Stimulated activated CD8-positive, alpha-beta memory T cell treated with anti-CD3 and anti-CD28 coated beads, Interleukin-2, amount 100 ng/mL, for 48 hours (primary cell): ENCODE results near the gene PKMYT1.

ENCODE experiments used
- DNase-seq, 2 donors: peaks; one replicate each; pipeline ENCODE4 v3.0.0-alpha.2; 2020; ENCODE audit warnings: low read depth in 2 of 2

The PKMYT1 gene

DNA sequence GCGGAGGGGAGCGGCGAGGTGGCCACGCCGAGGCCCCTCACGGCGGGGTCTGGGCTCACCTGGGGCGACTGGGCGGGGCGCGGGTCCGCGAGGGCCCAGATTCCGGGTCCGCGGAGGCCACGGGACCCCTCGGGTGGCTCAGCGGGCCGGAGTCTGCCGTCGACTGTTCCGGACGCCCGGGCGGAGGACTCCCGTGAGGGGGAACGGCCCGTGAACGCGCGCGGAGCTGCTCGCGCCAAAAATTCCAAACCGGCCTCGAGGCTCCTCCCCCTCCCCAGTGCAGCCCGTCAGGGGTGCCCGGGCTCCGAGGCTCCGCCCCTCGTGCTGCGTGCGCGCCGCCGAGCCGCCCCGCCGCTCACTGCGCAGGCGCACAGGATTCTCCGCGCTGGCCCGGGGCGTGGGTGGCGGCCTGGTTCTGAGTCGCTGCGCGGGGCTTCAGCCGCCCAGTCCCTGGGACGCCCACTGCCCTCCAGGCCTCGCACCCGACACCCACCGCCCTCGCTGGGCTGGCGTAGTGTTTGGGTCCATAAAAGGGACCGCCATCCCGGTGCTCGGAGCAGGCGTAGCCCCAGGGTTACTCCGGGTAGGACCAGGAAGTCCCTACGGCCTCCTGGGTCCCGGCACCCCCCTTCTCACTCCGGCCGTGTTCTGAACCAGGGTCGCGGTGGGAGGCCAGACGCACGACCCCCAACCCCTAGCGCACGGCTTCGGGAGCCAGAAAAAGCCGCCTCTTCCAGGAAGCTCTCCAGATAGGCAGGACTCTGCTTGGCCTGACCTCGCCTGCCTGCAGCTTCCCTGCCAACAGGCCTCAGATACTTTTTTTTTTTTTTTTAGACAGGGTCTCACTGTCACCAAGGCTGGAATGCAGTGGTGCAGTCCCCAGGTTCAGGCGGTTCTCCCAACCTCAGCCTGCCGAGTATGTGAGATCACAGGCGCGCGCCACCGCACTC, at the start of gene PKMYT1:
PKMYT1 (minus strand) TSS at position 220 of the 950 bp plus-strand sequence. CDS start 789 bp downstream, outside the sequence.
- peak; percentile 93 to 97 for DNase-seq

DNA sequence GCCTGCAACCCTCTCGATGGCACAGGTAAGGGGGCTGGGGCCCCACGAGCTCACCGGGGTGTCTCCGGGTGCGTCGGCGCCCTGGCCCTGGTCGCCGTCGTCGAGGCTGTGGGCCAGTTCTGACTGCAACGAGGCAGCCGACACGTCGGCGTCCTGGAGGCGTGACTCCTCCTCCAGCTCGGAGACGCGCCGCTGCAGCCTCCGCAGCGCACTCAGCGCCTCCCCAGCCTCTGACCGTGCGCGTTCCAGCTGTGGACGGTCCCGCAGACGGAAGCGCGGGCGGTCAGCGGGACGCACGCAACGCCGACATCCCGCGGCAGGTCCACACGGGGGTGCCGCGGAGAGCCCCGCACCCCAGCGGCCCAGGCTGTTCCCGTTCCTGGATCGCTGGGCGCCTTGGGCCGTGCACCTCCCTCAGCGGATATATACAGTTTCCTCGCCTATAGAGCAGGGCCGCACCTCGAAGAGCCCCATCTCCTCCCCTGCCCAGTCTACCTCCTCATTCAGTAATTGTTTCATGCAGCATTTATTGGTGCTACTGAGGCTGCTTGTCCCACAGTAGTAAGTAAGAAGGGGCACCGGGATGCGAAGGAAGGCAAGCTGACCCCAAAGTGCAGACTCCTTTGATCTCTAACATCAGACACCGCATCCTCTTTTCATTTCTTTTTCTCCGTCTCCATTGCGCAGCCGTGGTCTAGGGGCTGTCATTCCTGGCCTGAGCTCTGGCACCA, 49.4 kb upstream of the PKMYT1 start:
- DNase-seq: no peak

DNA sequence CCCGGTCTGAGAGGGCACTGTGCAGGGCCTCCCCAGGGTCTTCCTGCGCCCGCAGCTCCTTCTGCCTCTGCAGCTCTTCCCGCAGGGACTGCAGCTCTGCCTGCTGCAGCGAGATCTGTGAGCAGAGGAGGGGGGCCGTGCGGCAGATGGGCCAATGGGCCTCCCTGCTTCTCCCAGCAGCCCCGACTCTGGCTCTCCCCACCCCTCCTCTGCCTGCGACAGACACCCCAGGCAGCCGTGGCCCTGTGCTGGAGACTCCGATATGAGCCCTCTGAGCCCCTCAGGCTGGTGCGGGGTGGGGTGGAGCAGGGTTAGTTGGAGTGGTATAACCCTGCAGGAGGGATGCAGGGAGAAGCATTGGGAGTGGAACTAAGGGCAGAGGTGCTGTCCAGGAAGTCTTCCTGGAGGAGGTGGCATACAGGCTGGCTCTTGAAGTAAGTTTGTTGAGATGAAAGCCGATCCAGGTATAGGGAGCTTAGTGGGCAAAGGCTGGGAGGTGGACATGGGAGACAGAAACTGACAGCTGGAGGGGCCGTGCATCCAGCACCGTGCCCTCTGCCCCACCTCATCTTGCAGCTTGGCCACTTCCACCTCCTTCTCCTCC, 48.6 kb upstream of the PKMYT1 start:
- no peak for DNase-seq

DNA sequence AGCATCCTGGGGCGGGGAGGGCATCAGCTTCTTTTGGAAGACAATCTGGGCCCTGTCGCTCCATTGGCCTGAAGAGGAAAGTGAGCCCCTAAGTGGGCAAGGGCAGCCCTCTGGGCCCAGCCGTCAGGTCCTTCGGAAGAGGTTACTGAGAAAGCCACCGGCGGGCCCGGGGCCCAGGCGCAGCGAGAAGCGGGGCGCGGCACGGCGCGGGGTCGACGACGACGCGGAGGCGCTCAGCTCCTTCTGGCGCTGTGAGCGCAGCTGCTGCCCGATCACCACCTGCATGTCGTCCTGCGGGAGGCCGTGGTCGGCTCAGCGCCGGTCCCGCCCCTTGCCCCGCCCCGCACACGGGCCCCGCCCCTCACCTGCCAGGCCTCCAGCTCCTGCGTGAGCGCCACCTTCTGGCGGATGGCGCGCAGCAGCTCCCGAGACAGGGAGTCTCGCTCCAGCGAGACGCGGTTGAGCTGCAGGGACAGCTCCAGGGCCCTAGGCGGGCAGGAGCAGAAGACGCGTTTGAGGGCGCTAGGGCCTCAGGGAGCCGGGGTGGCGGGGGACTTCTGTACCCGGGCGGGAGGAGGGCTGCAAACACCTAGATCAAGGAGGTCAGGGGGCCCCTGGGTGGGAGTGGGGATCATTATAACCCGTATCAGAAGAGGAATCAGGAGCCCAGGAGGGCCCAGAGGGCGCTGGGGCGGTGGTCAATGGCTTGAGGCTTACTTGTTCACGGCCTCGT, 47.9 kb upstream of the PKMYT1 start:
- peak; percentile 88 to 90 for DNase-seq

DNA sequence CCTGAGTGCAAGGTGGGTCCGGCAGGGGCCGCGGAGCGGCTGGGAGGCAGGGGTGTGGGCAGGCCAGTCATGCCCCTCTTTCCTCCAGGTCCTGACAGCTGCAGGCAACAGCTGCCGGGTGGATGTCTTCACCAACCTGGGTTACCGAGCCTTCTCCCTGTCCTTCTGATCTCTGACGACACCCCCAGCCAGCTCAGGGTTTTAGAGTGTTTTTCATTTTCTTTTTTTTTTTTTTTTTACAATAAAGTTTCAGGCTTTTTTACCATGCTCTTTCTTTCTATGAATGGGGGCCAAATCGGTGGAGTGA, 47.2 kb upstream of the PKMYT1 start:
- DNase-seq: no peak

DNA sequence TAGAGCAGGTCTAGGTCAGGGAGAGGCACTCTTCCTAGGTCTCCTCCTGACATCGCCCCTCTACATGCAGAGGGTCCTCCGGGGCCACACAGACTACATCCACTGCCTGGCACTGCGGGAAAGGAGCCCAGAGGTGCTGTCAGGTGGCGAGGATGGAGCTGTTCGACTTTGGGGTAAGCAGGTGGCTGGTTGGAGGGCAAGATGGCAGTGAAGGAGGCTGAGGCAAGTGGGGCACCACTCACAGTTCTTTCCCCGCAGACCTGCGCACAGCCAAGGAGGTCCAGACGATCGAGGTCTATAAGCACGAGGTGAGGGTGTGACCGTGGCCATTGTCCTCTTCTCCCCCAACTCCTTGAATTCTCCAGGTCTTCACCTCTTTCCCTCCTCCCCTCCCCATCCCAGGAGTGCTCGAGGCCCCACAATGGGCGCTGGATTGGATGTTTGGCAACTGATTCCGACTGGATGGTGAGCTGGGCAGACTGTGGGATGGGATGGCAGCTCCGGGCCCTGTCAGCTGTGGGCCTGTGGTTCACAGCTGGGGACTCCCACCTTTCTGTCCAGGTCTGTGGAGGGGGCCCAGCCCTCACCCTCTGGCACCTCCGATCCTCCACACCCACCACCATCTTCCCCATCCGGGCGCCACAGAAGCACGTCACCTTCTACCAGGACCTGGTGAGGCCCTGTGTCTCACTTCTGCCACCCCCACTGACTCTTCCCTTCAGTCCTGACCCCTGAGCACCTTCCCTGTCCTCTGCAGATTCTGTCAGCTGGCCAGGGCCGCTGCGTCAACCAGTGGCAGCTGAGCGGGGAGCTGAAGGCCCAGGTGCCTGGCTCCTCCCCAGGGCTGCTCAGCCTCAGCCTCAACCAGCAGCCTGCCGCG, 46.6 kb upstream of the PKMYT1 start:
- no peak for DNase-seq

DNA sequence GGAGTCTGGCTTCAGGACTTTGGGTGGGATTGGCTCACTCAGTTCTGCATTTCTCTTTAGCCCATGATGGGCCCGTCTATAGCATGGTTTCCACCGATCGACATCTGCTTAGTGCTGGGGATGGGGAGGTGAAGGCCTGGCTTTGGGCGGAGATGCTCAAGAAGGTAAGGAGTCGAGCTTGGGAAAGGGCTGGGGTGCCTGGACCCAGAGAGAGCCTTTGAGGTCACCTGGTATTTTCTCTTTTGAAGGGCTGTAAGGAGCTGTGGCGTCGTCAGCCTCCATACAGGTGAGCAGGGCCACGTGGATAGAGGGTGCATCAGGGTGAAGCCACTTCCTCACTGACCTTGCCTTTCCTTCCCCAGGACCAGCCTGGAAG, 45.7 kb upstream of the PKMYT1 start:
- DNase-seq: no peak

DNA sequence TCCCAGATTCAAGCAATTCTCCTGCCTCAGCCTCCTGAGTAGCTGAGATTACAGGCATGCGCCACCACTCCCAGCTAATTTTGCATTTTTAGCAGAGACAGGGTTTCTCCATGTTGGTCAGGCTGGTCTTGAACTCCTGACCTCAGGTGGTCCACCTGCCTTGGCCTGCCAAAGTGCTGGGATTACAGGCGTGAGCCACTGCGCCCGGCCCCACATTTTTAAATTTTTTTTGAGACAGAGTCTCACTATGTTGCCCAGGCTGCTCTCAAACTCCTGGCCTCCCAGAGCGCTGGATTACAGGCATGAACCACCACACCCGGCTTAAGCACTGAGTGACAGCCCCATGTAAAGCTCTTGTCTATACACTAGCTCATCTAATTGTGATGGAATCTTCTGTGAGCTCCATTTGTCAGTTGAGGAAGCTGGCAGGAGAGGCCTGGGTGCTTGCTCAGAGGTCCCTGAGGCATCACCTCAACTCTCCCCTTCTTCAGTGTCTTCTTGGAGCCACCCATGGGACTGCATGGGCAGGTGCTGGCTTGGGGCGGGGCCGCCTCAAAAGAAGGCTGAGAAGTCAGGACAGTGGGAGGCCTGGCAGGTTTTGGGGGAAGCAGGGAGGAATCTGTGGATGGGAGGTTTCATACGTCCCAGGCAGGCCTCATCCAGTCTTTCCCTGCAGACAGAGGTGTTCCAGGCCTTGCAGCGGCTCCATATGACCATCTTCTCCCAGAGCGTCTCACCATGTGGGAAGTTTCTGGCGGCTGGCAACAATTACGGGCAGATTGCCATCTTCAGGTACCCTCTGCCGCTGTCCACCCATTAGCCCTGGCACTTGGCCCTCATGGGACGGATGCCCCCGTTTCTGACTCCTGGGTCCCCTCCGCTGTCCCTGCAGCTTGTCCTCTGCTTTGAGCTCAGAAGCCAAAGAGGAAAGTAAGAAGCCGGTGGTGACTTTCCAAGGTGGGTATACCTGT, 45.1 kb upstream of the PKMYT1 start:
- no peak for DNase-seq

DNA sequence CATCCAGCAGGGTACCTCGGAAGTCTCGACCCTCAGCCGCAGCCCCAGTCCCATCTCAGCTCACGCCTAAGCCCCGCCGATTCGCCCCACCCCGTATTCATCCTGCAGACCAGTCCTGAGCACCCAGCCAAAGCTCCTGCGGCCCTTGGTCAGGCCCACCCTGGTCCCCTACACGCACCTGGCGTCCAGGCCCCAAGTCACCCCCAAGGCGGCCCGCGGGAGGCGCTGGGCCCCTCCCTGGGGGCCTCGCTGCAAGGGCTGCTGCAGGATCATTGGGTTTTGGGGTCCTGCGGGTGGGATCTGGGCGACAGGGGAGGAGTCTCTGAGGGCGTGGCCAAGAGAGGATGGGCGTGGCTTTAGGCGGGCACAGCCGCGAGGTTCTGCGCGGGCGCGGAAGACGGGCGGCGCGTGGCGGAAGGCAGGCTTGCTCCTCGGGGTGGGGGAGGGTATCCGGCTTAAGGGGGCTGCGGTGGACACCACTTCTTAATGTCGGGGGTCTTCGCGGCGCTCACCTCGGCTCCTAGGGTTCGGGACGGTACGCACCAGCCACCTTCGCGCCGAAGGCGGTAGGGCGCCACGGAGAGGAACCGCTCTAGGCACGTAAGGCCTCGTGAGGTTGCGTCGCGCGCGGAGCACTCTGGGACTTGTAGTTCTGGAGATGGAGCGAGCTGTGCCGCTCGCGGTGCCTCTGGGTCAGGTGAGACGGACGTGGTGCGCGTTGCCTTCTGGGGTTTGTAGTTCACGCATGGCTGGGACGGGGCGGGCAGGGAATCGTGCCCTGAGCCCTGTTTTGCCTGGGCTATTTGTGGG, 43.6 kb upstream of the PKMYT1 start, which contains the start of the genes HCFC1R1 and THOC6:
HCFC1R1 (minus strand) TSS at position 274 of the 810 bp plus-strand sequence; CDS start at position 273, 1 bp downstream.
THOC6 (plus strand) TSS at position 367 of the 810 bp plus-strand sequence; CDS start at position 659, 292 bp downstream.
- peak; percentile 91 to 96 for DNase-seq

DNA sequence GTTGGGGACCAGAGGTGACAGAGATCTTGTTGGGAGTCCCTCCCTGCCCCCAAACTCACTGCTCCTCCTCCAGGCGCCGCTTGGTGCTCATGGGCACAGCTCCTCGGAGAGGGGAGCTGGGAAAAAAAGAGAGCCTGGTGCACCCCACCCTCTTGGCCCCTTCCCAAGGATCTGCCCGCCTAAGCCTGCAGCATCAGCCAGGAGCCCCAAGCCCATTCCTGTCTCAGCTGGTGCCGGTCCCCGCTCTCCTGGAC, 43.1 kb upstream of the PKMYT1 start:
- no peak for DNase-seq

DNA sequence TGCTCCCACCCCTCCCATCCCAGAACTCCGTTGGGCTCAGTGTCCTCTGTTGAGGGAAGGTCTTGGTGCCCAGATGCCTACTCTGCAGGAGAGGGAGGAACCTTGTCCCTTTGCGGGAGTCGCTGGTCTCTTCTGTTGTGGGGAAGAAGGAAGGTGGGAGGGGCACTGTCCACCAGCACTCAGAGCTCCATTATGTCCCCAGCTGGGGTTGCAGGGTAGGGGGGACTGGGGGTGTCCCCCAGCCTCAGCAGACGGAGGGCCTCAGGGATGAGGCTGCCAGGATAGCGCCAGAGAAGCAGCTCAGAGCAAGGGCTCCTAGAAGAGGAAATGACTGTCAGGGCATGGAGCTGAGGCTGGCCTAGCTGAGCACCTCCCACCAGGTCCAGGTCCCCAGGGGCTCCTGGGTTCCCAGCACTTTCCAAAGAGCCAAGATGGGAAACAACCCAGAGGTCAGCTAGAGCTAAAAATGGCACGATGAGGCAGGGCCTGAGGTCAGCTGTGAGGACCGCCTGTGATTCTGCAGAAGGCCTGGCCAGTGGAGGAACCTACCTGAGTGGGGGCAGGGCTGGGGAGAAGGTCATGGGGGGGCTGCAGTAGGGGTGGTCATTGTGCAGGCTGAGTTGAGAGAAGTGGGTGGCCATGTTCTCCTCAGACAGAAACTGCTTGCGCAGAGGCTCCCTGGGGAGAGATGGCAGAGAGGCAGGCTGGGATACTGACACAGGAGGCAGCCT, 42.6 kb upstream of the PKMYT1 start:
- no peak for DNase-seq

DNA sequence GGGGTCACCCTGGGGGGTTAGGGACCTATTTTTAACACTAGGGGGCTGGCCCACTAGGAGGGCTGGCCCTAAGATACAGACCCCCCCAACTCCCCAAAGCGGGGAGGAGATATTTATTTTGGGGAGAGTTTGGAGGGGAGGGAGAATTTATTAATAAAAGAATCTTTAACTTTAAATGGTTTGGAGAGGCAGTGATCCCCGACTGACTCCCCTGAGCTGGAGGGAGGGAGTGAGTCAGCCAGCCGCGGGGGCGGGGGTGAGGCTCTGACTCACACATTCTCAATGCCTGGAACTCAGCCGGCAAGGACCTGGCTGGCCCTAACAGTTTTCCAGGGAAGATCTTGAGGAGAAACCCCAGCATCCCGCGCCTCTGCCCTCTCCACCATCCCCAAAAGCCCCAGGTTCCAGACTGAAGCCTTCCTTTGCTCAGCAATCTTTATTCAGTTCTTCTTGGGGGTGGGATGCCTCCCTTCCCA, 42.0 kb upstream of the PKMYT1 start:
- DNase-seq: peak; percentile 84 to 87

DNA sequence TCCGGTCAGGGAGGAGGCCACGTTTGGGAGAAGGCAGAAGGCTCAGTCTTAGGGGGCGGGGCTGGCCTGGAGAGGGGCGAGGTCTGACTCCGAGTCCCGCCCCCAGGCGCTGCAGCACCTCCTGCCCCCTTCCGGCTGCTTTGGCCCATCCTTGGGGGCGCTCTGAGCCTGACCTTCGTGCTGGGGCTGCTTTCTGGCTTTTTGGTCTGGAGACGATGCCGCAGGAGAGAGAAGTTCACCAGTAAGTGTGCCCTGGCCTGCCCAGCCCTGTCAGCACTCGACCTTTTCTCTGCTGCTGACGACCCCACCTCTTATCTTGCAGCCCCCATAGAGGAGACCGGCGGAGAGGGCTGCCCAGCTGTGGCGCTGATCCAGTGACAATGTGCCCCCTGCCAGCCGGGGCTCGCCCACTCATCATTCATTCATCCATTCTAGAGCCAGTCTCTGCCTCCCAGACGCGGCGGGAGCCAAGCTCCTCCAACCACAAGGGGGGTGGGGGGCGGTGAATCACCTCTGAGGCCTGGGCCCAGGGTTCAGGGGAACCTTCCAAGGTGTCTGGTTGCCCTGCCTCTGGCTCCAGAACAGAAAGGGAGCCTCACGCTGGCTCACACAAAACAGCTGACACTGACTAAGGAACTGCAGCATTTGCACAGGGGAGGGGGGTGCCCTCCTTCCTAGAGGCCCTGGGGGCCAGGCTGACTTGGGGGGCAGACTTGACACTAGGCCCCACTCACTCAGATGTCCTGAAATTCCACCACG, 41.4 kb upstream of the PKMYT1 start:
- peak; percentile 80 to 84 for DNase-seq

DNA sequence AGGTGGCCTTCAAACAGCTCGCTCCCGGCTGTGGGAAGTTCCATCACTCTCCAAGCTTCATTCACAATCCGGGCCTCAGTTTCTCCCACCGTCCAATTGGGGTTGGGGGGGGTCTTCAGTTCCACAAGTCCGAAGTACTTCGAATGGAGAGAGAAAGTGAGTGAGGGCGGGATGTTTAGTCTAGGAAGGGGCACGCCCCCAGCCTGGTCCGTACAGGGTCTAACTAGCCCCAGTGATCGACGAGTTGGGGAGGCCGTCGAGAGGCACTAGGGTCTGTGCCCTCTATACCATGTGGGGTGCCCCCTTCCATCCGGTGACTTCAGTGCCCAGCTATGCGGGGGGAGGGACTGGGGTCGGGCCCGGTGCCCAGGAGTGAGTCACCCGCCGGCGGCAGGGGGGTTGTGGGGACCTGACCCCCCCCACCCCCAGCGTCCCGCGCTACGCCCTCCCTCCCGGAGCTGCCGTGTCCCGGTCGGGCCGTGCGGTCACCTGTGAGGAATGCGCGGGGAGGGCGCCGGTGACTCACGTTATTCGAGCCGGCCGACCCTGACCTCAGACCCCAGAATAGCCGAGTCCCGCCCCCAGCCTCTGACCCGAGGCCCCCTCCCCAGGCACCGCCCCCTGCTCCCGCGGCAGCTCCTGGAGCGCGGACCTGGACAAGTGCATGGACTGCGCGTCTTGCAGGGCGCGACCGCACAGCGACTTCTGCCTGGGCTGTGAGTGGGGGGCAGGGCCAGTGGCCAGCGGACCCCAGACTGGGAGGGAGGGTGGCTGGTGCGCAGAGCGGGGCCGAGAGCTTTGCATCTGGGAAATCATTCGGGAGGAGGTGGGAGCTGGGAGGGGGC, 40.6 kb upstream of the PKMYT1 start:
- peak in 1 of 2 donors; percentile 32 for DNase-seq

DNA sequence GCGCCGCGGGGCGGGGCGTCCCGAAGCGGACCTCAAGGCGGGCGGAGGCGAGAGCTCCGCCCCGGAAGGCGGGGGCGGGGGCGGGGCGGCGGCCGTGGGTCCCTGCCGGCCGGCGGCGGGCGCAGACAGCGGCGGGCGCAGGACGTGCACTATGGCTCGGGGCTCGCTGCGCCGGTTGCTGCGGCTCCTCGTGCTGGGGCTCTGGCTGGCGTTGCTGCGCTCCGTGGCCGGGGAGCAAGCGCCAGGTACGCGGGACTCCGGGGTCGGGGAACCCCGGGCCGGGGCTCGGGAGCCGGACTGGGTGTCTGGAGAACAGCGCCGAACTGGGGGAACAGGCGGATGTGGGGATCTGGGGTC, 40.0 kb upstream of the PKMYT1 start, which contains the start of gene TNFRSF12A:
TNFRSF12A (plus strand) TSS at position 122 of the 357 bp plus-strand sequence; CDS start at position 152, 30 bp downstream.
- DNase-seq: peak; percentile 63 to 66

DNA sequence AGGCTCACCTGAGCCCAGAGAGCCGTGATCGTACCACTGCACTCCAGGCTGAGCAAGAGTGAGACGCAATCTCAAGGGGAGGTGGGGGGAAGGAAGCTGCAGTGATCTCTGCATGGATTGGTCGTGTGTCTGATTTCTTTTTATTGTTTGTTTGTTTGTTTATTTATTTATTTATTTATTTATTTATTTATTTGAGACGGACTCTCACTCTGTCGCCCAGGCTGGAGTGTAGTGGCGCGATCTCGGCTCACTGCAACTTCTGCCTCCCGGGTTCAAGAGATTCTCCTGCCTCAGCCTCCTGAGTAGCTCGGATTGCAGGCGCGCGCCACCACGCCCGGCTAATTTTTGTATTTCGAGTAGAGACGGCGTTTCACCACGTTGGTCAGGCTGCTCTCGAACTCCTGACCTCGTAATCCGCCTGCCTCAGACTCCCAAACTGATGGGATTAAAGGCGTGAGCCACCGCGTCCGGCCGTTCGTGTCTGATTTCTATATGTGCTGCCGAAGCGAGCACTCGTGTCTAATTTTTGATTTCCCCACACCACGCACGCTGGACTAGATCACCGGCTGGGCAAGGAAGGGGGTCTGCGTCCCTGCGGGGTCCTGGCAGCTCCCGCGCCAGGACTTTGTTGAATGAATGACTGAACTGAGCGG, 39.5 kb upstream of the PKMYT1 start:
- DNase-seq: no peak
